ENCODE data around the gene PHPT1.

Gene PHPT1

DNA sequence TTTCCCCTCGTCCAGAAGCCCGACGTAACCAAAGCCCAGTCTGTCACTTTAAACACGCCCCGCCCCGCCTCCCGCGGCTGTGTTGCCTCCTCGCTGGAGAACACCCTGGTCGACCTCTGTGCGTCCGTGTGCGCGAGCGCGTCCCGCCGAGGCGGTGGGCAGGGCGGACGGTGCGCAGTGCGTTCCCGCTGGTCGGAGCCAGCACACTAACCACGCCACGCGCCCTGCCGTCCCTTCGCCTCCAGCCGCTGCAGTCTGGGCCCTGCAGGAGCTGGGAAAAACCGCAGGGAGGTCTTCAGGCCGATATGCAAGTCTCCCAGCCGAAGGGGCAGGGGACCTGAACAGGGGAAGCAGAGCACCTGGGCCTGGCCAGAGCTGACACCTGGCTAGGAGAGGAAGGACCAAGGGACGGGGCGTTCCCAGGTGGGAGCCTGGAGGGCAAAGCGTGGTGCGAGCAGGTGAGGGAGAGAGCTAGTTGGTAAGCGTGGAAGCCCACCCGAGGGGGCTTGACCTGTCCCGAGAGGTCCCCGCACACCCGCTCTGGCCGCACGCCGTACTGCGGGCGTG, 1.3 kb upstream of the PHPT1 start:
- peak; percentile 68 for DNase-seq (ENCODE audit: low read depth)

- no peak for DNase-seq (ENCODE audit: low read depth)
Measured at GRCh38 chr9:136848393-136849037, 694 bp upstream of the PHPT1 start.

DNA sequence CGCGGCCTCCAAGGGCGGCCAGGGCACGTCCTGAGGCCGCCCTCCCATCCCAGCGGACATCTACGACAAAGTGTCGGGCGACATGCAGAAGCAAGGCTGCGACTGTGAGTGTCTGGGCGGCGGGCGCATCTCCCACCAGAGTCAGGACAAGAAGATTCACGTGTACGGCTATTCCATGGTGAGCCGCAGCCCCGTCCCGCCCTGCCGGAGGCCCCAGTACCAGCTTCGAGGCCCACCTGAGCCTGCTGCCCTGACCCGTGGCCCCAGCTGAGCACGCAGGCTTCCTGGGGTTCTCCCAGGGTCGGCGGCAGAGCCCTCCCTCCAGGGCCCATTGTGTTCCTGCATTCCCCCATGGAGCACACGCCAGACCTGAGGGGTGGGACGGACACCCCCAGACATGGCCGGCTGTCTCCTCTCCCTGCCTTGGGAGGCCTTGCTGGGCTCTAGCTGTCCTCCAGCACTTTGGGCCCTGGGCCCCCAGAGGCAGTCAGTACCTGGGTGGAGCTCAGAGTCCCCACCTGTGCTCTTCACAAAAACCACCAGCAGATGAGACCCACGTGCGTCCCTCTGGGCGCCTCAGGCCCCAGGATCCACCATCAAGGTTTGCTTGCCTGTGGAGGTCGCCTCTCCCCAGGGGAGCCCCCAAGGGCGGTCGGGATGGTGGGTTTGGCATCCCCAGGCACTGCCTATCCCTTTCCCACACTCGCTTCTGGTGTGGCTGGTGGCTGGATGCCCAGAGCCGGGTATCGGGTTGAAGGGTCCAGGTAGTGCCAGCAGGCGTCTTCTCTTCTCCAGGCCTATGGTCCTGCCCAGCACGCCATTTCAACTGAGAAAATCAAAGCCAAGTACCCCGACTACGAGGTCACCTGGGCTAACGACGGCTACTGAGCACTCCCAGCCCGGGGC, 1.0 kb downstream of the PHPT1 start:
- no peak for DNase-seq (ENCODE audit: low read depth)

DNA sequence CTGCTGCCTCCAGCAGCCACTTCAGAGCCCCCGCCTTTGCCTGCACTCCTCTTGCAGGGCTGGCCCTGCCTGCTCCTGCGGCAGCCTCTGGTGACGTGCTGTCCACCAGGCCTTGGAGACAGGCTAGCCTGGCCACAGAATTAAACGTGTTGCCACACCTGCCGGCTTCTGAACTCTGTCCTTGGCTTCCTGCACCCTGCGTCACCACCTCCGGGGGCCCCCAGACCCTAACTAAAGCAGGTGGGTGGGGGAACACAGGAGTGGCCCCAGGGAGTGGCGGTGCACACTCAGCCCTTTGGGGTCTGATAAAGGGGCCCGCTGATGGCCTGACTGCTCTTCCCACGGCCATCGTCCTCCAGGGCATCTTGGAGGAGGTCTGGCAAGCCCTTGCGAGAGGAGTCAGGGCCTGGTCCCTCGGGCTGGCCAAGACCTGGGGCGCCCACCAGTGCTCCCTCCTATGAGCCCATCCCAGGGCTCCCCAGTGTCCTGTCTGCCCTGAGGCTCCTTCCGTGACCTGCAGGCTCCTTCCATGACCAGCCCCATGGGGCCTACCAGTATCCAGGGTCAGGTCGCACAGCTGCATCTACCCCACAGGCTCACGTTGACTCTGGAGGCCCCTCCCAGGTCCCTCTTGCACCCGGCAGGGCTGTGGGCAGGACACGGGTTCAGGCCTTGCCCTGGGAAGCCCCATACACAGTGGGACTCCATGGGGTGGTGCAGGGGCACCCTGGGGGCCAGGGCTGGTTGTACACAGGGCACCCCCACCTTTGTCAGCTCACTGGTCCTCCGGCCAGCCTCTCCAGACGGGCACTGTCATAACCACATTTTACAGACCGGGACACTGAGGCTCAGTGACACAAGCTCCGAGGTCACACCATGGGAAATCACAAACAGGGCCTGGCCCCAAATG, 1.9 kb downstream of the PHPT1 start:
- no peak for DNase-seq (ENCODE audit: low read depth)

- DNase-seq (ENCODE audit: low read depth) = no peak
Measured at GRCh38 chr9:136851941-136852663, 2.9 kb downstream of the PHPT1 start, which contains the start of gene MAMDC4. Gene MAMDC4, plus strand, starts transcription at chr9:136852346. Its CDS starts 71 bp downstream, at chr9:136852417.

GRCh38 chr9:136852664-136853595, 3.7 kb downstream of the PHPT1 start:
- DNase-seq (ENCODE audit: low read depth) = no peak

DNA sequence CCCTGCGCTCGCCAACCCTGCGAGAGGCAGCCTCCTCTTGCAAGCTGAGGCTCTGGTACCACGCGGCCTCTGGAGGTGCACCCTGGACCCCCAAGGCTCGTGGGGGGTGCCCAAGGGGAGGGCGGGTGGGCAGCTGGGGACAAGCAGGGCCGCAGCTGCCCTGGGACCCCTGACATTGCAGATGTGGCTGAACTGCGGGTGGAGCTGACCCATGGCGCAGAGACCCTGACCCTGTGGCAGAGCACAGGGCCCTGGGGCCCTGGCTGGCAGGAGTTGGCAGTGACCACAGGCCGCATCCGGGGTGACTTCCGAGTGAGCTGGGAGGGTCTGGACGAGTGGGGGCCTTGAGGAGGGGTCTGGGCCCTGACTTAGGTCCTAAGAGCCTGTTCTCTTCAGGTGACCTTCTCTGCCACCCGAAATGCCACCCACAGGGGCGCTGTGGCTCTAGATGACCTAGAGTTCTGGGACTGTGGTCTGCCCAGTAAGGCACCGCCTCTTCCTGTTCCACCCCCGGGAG, 4.4 kb downstream of the PHPT1 start:
- DNase-seq (ENCODE audit: low read depth) = no peak

GRCh38 chr9:136854113-136854841, 5.1 kb downstream of the PHPT1 start:
- no peak for DNase-seq (ENCODE audit: low read depth)

DNA sequence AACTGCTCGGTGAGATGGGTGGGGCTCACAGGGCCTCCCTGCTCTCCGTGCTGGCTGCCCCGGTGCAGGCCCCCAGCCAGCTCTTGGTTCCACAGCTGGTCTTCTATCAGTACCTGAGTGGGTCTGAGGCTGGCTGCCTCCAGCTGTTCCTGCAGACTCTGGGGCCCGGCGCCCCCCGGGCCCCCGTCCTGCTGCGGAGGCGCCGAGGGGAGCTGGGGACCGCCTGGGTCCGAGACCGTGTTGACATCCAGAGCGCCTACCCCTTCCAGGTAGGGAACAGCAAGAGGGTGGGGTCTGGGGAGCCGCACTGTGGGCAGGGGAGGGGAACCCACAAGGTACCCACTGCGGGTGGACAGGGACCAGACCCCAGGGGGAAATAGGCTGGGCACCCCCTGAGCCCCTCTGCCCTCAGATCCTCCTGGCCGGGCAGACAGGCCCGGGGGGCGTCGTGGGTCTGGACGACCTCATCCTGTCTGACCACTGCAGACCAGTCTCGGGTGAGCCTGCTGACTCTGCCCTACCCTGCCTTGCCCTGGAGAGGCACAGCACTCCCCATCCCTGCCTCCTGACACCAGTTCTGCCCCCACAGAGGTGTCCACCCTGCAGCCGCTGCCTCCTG, 5.7 kb downstream of the PHPT1 start:
- DNase-seq (ENCODE audit: low read depth) = no peak

DNA sequence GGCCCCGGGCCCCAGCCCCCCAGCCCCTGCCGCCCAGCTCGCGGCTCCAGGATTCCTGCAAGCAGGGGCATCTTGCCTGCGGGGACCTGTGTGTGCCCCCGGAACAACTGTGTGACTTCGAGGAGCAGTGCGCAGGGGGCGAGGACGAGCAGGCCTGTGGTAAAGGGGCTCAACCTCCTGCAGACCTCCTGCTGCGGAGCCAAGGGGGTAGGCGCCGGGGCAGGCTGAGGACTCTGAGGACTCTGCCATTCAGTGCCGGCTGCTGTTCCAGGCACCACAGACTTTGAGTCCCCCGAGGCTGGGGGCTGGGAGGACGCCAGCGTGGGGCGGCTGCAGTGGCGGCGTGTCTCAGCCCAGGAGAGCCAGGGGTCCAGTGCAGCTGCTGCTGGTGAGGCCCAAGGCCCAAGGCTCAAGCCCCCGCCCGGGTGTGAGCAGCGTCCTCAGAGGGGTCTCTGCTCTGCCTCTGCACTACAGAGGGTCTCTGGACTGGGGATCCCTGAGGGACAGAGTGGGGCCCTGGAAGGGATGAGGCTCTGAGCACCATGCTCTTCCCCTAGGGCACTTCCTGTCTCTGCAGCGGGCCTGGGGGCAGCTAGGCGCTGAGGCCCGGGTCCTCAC, 6.4 kb downstream of the PHPT1 start:
- DNase-seq (ENCODE audit: low read depth) = no peak

DNA sequence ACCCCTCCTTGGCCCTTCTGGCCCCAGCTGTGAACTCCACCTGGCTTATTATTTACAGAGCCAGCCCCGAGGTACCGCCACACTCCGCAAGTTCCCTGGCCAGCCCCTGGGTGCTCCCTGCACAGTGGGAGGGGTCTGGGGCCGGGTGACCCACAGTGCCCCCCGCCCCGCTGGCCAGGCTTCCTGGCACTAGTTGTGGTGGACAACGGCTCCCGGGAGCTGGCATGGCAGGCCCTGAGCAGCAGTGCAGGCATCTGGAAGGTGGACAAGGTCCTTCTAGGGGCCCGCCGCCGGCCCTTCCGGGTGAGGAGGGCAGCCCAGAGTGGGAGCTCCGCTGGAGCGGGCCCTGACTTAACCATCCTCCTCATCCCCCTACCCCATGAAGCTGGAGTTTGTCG, 6.9 kb downstream of the PHPT1 start:
- DNase-seq (ENCODE audit: low read depth) = no peak

- DNase-seq (ENCODE audit: low read depth) = no peak
Measured at GRCh38 chr9:136856541-136857141, 7.4 kb downstream of the PHPT1 start.

DNA sequence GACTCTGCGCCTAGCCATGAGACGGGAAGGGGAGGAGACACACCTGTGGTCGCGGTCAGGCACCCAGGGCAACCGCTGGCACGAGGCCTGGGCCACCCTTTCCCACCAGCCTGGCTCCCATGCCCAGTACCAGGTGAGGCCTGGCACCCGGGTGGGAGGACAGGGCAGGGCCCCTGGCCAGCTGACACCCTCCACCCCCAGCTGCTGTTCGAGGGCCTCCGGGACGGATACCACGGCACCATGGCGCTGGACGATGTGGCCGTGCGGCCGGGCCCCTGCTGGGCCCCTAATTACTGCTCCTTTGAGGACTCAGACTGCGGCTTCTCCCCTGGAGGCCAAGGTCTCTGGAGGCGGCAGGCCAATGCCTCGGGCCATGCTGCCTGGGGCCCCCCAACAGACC, 8.0 kb downstream of the PHPT1 start:
- no peak for DNase-seq (ENCODE audit: low read depth)

DNA sequence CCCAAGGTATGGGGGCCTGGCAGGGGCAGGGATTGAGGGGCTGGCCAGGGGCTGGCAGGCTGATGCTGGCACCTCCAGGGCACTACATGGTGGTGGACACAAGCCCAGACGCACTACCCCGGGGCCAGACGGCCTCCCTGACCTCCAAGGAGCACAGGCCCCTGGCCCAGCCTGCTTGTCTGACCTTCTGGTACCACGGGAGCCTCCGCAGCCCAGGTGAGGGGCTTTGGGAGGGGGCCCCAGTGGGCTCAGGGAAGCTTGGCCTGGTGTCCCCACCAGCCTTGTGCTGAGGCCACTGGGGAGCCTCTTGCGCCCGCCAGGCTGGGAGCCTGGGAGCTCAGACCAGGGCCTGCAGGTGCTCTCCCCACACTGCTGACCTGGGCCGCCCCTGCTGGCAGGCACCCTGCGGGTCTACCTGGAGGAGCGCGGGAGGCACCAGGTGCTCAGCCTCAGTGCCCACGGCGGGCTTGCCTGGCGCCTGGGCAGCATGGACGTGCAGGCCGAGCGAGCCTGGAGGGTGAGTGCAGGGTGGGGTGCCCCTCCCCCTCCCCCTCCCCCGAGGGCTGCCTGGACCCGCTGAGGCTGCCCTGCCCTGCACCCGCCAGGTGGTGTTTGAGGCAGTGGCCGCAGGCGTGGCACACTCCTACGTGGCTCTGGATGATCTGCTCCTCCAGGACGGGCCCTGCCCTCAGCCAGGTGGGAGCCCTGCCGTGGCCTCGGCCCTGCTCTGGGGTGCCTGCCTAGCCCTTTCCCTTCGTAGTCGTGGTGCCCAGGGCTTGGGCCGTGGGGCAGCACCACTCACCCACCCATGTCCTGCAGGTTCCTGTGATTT, 8.6 kb downstream of the PHPT1 start:
- DNase-seq (ENCODE audit: low read depth) = no peak

GRCh38 chr9:136858452-136858843, 9.2 kb downstream of the PHPT1 start:
- no peak for DNase-seq (ENCODE audit: low read depth)

DNA sequence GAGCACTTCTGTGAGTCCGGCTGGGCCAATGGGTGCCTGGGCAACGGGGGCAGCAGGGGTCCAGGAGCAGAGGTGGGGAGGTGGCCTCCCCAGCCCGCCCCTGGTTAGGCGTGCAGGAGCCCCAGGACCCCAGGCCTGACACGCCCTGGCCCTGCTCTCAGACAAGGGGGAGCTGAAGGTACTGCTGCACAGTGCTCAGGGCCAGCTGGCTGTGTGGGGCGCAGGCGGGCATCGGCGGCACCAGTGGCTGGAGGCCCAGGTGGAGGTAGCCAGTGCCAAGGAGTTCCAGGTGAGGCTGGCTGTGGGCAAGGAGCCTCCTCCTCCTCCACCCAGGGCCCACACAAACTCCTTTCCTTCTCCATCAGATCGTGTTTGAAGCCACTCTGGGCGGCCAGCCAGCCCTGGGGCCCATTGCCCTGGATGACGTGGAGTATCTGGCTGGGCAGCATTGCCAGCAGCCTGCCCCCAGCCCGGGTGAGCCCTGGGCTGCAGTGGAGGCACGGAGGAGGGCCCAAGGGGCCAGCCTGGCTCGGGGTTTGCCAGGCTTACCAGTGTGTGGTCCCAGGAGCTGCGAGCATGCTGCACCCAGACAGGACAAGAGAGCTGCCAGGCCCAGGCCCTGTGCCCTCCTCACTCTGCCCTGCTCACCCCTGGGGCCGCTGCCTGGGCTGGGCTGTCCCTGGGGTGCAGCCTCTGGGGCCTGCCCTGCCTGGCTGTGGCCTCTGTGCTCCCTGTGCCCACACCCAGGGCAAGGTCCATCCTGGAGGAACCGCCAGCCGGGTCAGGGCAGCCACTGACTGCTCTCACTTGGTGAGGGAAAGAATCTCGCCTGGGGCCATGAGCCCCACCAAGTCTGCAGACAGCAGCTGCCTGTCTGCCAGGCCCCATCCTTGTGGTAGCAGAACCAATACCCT, 9.9 kb downstream of the PHPT1 start:
- peak; percentile 35 for DNase-seq (ENCODE audit: low read depth)

Measured in fibroblast of the conjunctiva (primary cell).